ENCODE data around the gene GRIK3.
"Not testable (repeated sequence)": the region's sequence is repeated elsewhere in the genome, so short reads cannot be mapped to it uniquely, and the experiment has no call there.

Gene GRIK3

GRCh38 chr1:36776256-36776655 is 258.1 kb downstream of the GRIK3 start:
- DNase-seq: no peak

GRCh38 chr1:36775716-36776115 is 258.6 kb downstream of the GRIK3 start:
- peak; percentile 67 for DNase-seq

DNA sequence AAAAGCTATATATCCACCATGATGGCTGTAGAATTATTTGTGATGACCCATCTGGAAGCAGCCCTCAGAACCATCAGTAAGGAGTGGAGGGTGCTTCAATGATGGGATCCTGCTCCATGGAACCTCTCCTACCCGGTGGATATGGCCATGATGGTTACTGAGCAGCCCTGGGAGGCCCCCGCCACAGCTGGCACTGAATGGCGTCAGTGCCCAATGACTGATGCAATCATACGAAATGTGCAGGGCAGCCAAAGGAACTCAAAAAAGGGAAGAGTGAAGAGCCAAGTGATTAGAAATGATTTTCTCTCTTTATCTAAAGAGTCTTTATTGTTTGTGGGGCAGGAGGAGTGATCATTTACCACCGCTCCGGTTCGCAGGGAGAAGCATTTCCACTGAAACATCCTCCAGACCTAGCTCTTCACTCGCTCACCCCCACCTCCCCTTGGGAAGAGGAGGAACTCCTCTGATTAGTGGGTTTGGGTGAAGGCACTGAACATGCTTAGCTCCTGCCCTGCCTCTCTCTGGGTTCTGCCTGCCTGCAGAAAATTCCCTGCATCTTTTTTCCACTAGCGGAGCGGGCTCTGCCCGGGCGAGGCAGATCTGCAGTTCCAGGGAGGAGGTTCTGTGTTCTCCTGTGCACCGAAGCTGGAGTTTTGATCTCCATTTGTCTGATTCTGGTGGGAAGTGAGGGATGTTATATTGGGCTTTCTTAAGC is 260.3 kb downstream of the GRIK3 start:
- no peak for DNase-seq

- DNase-seq: no peak
These were observed 261.4 kb downstream of the GRIK3 start for GRCh38 chr1:36772647-36773495.

- DNase-seq: peak; percentile 46
These were observed 262.5 kb downstream of the GRIK3 start for GRCh38 chr1:36771660-36772284.

DNA sequence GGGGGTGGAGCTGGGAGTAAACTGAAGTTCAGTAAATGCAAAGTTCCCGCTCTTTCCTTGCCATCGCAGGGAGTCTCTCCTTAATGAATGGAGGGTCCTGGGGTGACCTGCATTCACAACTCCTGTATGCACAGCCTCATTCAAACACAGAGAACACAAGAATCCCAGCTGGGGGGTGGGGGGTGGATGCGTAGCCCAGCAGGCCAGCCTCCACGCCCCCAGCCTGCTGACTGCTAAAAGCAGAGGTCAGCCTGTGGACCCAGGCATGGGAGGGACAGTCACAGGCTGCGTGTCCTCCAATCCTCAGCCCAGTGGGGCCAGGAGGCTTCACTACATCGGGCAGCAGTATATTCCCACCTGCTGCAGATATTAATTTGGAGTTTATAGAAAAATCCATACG is 263.1 kb downstream of the GRIK3 start:
- no peak for DNase-seq

DNA sequence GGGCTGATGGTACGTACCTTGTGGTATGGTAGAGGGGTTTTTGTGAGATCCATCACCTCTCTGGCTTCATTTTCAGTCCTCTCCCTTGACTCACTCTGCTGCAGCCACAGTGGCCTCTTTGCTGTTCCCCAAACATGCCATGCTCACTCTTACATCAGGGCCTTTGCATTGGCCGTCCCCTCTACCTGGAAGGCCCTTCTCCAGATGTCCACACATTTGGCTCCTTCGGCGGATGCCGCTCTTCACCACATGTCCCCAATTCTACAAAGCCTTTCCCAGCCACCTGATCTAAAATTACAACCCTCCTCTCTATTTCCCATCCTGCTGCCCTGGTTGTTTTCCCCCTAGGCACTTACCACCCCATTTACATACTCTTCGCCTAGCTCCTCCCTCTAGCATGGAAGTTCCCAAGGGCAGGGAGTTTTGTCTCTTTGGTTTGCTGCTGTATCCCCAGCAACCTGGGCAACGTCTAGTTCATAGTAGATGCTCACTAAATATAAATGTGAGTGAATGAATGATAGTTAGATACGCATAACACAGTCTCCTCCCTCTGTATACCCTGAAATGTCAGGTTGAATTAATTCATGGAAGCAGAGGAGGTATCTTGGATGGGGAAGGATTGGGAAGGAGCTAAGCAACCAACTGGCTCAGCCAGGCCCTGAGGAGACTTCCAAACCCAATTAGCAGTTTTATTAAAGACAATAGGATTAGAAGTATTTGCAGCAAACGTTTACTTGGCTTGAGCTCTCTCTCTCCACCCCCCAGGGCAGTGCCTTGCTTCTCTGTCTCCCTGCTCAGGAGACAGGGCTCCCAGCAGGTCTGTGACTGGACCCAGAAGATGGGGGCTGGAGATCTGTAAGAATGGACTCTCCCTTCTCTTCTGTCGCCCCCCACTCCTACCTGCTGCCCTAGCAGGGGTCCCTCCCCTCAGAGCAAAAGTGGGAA is 264.2 kb downstream of the GRIK3 start:
- DNase-seq: no peak

GRCh38 chr1:36768486-36769178 is 265.7 kb downstream of the GRIK3 start:
- no peak for DNase-seq

- DNase-seq: not testable (repeated sequence)
These were observed 266.9 kb downstream of the GRIK3 start for GRCh38 chr1:36767429-36767828.

DNA sequence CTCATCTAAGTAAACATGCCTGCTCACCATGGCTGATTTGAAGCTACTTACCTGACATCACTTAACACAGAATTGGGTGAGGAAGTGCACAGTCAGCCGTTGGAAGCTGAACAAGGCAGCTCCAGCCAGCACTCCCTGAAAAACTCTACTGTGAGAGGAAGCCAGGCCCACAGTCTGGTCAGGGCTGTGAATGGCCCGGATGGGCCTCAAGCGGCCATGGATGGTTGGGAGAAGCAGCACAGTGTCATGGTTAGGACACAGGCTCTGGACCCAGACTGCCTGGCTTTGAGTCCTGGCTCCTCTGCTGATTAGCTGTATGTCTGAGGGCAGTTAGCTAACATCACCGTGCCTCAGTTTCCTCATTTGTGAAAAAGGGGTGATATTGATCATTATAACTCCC is 267.8 kb downstream of the GRIK3 start:
- no peak for DNase-seq

- DNase-seq: no peak
These were observed 268.5 kb downstream of the GRIK3 start for GRCh38 chr1:36765785-36766300.

GRCh38 chr1:36764798-36765197 is 269.5 kb downstream of the GRIK3 start:
- no peak for DNase-seq

DNA sequence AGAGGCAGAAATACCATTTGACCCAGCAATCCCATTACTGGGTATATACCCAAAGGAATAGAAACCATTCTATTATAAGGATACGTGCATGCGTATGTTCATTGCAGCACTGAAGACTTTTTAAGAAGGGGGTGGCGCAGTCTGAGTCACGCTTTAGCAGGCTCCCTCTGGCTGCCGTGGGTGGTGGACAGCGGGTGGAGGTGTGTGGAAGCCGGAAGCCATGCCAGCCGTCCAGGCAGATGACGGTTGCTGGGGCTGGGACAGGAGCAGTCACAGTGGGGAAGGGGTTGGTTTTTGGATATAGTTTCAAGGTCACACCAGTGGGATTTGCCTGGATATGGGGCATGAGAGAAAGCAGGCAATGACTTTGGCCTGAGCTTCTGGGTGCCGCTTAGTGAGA is 270.5 kb downstream of the GRIK3 start:
- no peak for DNase-seq

- DNase-seq: no peak
These were observed 272.1 kb downstream of the GRIK3 start for GRCh38 chr1:36762174-36762573.

DNA sequence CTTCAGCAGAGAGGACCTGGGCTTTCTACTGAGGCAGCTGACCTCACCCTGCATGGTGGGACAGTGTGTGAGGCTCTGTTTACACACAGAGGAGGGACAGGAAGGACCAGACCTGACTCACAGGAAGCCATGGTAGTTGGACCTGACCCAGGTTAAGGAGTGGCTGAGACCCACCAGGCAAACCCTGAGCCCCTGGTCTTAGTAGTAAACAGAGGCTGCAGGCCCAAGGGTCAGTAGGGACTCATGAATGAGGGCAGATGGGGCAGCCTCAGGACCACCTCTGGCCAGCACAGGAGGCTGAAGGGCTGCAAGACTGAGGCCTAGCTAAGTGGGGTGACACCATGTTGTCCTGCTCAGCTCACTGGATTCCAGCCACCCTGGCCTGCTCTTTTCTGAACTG is 273.2 kb downstream of the GRIK3 start:
- no peak for DNase-seq

DNA sequence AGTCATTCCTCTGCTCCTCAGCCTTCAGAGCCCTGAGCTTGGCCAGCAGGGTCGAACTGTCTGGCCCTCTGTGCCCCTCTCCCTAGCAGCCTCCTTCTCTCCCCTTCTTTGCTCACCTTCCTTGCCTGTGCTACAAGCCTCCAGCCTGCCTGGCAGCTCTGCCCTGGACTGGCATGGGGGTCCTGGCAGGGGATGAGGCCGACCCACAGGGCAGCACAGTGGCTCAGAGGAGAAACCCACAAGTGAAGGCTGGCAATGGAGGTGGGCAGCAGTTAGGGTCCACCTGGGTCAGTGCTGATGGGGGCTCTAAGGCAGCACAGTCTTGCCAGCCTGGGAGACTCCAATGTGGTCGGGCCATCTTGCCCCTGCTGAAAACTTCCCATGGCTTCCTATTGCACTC is 274.2 kb downstream of the GRIK3 start:
- DNase-seq: no peak

DNA sequence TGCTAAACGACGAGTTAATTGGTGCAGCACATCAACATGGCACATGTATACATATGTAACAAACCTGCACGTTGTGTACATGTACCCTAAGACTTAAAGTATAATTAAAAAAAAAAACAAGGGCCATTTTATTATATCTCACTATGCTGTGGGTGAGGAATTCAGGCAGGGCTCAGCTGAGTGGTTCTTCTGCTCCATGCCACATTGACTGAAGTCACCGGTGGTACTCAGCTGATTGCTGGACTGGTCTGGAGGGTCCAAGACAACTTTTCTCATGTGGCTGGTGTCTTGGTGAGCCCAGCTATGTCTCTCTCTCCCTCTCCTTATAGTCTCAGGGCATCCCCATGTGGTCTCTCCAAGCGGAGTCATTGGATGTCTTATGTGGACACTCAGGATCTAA is 275.0 kb downstream of the GRIK3 start:
- no peak for DNase-seq

GRCh38 chr1:36755303-36756230 is 278.7 kb downstream of the GRIK3 start:
- no peak for DNase-seq

DNA sequence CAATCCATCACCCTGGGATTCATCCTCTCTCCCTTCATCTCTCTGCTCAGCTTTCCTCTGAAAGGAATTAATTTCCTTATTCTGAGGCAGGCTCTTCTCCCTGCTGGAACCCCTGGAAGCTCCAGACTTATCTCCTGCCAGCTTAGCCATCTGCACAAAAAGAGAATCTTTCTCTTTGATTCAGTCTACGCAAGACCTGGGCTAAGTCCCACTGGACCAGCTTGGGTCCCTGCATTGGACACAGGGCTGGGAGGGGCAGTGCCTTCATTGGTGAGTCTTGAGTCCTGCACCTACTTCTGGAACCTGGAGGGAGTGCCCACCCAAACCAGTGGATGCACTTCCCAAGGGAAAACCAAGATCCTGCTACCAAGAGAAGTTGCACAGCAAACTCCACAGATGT is 279.9 kb downstream of the GRIK3 start:
- DNase-seq: no peak

GRCh38 chr1:36753451-36753850 is 280.9 kb downstream of the GRIK3 start:
- DNase-seq: no peak

- no peak for DNase-seq
These were observed 281.4 kb downstream of the GRIK3 start for GRCh38 chr1:36752891-36753361.

All from NCI-H774 (cell line).